ENCODE measurements around the gene SLC30A2.
"Not testable (repeated sequence)": the region's sequence is repeated elsewhere in the genome, so short reads cannot be mapped to it uniquely, and the experiment has no call there.

Gene SLC30A2, protein sequence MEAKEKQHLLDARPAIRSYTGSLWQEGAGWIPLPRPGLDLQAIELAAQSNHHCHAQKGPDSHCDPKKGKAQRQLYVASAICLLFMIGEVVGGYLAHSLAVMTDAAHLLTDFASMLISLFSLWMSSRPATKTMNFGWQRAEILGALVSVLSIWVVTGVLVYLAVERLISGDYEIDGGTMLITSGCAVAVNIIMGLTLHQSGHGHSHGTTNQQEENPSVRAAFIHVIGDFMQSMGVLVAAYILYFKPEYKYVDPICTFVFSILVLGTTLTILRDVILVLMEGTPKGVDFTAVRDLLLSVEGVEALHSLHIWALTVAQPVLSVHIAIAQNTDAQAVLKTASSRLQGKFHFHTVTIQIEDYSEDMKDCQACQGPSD
- total RNA-seq = 0 to 0.12 (median 0) reads per million in 18 experiments

DNA sequence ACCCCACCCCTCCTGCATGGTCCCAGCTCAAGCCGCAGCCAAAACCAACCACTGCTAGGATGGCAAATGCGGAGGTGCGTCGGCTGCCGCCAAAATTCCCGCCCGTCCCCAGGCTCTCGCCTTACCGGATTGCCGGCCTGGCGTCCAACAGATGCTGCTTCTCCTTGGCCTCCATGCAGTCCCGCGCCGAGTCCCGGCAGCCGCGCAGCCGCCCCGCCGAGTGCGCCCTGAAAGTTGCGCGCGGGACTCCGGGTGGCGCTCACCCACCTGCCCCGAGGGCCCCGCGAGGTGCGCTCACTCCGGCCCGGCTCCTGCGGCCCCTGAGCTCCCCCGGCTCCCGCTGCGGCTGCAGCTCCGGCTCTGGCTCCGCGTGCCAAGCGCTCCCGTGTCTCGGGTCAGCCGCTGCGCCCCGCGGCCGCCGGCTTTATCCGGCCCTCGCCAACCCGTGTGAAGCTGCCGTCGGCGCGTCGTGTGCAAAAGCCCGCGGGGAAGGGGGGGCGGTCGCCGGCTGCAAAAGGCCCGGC is at the start of gene SLC30A2:
Gene SLC30A2, minus strand, starts transcription at position 397 of the 524 bp plus-strand sequence. Its CDS starts 222 bp downstream, at position 175.
- DNase-seq = no peak

DNA sequence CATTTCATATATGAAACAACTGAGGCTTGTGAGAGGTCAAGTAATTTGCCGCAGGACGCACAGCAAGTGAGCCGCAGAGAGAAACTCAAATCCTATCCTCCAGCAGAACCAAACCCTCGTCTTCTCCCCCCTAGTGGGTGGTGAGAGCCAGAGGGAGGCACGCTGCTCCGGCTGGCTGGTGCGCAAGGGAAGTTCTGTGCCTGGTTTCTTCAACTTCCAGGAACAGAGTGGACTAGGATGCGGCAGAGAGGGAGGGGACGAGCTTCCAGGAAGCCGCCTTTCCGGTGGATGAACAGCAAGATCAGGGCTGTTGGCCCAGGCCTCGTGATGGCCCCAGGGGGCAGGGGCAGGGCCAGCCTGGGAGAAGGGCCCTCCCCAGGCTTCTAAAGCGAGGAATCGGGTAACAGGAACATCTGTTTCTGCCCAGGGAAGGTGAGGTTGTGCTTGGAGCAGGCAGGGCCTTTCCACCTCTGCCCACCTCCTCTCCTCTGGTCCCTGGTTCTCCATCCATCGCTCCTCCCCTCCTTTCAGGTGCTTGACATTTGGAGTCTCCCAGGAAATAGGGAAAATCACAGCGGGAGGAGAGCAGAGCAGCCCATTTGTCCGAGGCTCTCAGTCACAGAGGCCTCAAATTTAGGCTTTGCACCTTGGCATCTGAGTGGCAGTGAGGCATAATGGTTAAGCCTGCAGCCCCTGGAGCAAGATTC is 48.9 kb upstream of the SLC30A2 start:
- DNase-seq = no peak

DNA sequence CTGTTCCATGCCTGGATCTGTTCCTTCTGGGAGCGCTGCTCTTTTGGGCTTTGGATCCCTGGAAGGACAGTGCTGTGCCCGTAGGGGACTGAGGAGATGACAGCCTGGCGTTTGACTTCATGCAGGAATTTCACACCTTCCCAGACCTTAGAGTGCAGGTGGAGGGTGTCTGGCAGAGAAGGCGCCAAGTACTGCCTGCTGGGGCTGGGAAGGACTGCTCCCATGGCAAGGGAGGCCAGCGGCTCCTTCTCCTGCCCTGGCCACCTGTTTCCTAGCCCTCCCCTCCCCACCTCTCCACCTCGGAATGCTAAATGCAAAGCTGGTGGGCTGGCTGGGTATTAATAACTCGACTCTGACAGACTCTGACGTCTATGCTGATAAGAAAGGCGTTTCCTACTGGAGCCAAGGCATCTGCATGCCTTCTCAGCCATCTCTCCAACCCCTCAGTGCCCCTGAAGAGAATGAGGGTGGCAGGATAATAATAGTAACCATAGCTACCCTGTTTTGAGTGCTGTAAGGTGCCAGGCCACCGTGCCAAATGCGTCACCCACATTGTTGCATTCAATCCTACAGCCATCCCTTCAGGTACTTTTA is 48.3 kb upstream of the SLC30A2 start:
- no peak for DNase-seq

DNA sequence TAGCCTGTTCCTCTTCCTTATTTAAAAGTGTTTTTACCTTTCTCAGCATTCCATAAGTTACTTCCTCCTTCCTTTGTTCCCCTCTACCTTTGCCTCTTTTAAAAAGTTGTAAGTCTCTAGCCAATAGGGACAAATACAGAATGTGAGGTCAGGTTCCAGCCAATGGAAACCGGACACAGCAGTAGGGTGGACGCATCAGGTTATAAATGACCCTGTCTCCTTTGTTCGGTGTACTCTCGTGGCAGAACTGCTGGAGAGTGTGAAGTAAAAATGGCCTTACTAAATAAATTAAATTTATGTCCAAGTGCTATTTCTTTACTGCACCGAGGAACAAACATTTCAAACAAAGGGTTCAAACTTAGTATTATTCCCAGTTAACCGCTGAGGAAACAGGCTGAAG is 47.7 kb upstream of the SLC30A2 start:
- DNase-seq = not testable (repeated sequence)

DNA sequence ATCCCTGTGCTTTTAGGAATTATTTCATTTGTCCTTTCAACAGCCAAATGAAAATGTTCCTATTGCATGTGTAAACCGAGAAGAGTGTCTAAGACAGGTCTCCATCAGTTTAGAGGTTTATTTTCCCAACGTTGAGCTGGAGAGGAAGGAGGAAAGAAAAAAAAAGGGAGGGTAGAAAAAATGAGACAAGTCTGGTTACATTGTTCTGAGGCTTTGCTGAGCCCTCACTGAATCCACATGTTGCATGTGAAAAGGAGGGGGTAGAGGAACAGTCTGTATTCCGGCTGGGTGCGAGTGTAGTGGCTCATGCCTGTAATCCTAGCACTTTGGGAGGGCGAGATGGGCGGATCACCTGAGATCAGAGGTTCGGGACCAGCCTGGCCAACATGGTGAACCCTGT is 46.5 kb upstream of the SLC30A2 start:
- no peak for DNase-seq

DNA sequence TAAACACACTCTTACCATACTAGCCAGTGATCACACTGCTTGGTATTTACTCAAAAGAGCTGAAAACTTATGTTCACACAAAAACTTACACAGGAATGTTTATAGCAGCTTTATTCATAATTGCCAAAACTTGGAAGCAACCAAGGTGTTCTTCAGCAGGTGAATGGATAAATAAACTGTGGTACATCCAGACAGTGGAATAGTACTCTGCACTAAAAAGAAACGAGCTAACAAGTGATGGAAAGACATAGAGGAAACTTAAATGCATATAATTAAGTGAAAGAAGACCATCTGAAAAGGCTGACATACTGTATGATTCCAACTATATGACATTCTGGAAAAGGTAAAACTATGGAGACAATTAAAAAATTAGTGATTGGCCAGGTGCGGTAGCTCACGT is 45.0 kb upstream of the SLC30A2 start:
- no peak for DNase-seq

DNA sequence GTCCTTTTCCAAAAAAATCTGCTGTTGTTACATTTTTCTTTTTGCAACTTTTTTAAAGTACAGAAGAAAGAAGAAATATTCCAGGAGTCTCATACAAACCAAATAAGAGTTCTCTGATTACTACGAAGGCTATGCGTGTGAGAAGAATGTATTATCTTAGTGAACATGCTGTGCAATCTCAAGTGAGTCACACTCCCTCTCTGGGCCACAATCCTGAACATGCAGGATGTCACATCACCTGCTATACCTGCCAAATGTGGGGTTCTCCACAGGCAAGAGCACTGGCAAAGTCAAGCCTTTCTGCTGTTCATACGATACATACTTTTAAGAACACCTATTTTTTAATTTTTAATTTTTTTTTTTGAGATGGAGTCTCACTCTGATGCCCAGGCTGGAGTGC is 43.2 kb upstream of the SLC30A2 start:
- no peak for DNase-seq

DNA sequence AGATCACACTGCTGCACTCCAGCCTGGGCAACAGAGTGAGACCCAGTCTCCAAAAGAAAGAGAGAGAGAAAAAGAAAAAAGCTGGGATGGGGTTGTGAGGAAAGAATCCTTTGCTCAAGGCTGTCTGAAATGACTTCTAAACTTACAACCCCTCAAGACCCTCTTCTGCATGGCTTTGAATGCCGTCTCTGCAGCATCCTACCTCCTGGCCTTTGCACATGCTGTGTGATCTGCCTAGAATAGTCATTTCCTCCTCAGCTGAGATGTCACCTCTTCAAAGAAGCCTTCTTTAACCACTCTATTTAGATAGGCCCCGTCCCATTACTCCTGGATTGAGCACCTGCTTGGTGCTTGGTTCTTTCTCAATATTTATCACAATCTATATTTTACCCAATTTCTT is 38.9 kb upstream of the SLC30A2 start:
- DNase-seq = no peak

DNA sequence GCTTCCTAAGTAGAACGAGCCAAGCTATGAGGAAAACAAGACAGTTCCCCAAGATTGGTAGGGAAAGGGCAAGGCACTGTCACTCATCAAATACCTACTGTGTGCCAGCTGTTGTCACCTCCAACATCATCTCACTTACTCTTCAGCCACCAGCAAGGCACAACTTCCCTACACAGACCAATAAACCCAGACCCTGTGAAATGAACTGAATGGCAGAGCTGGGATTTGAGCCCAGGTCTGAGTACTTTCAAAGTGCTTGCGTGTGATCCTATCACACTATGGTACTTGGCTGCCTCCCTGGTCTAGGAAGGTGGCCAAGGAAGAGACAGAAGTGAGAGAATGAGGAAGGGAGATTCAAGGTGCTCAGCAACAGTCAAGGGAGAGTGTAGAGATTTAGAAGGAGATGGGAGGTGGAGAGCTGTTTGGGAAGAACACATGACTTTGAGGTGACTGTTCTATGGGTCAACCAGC is 38.2 kb upstream of the SLC30A2 start:
- no peak for DNase-seq

DNA sequence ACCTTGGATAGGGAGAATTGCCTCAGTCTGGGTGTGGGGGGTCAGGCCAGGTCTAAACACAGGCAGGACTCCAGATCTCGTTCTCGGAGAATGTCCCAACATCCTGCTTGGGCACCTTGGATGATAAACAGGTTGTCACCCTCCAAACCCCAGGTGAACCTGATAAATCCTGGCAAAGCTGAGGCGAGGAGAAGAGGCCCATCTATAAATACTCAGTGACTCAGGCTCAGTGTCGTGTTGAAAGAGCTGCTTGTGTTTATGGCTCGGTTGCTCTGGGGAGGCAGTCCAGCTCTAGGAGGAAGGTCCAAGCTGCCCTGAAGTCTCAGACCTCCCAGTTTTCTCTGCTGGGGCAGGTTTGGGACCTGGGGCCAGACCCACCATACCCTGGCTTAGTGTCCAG is 37.3 kb upstream of the SLC30A2 start:
- peak in 1 of 2 donors; percentile 20 for DNase-seq

DNA sequence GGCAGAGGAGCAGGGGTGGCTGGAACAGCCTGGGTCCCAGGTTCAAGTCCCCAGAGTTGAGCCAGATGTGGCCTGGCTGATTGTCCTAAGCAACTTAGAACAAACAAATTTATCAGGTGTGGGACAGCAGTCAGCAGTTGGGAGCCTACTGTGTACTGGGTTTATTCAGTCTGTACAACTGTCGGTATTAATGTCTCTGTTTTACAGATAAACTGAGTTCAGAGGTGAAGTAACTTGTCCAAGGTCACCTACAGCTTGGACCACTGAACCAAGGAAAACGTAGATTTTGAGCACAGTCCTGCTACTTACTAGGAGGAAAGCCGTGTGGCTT is 36.1 kb upstream of the SLC30A2 start:
- no peak for DNase-seq

DNA sequence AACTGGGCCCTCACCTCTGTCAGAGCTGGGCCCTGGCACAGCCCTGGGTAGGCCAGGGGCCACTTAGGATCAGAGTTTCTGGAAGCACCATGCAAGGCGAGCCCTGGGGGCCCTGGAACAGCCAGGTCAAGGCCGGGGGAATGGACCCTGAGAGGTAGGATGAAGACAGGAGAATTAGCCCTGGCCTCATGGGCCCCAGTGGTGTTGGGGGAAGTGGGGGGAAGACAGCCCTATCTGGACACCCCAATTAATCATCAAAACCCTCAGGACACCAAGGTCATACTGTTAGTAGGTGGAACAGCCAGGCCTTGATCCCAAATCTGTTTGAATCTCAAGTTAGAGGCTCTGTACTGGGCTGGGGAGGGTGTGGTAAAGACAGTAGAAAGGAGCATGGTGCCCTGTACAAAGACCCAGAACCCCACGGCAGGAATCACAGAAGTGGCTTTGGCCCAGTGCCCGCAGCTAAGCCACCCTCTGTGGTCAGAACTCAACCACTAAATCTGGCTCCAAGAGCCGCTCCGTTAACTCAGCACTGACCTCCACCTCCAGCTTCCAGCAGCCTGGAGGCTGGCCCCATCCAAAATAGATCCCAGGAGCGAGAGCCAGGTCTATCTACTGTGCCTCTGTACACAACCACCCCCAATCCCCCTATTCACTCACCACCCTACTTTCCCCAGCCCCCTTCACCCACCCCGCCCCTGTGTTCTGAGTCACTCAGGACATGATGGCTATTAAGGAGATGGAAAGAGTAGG is 35.5 kb upstream of the SLC30A2 start:
- DNase-seq = no peak

DNA sequence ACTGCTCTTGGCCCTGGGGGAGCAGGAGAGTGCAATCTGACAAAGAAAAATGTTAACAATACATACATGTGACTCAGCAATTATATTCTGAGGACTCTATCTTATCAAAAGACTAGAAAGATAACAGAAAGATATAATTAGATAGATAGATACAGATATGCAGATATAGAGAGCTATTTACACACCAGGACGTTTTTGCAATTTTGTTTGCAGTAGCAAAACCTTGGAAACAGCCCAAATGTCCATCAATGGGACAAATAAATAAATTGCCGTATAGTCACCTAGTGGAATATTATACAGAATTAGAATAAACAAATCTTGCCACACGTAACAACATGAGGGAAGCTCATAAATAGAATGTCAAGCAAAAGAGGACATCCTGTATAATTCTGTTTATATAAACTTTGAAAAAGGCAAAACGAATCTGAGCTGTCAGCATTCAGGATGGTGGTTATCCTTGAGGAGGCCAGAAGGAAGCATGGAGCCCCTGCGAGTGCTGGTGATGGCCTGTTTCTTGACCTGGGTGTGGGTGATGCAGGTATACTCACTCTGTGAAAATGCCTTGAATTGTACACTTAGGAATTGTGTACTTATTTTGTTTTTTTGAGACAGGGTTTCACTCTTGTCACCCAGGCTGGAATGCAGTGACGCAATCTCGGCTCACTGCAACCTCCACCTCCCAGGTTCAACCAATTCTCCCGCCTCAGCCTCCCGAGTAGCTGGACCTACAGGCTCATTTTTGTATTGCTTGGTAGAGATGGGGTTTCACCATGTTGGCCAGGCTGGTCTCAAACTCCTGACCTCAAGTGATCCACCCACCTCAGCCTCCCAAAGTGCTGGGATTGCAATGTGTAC is 34.3 kb upstream of the SLC30A2 start:
- no peak for DNase-seq

DNA sequence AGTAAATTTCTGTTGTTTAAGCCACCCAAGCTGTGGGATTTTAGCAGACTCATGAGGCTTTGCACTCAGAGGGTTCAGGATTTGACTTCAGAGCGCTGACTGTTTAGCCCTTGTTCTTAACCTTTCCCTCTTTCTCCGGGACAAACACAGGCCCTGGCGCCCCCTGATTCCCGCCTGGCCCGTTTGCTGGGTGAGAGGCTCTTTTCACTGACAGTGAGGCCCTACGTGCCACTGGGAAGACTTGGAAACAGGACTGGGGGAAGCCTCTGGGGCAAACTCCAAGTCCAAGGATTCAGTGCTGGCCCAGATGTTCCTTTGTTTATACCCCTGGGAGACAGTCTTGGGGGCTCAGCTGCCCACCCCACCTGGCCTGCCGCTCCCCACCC is 33.3 kb upstream of the SLC30A2 start:
- no peak for DNase-seq

DNA sequence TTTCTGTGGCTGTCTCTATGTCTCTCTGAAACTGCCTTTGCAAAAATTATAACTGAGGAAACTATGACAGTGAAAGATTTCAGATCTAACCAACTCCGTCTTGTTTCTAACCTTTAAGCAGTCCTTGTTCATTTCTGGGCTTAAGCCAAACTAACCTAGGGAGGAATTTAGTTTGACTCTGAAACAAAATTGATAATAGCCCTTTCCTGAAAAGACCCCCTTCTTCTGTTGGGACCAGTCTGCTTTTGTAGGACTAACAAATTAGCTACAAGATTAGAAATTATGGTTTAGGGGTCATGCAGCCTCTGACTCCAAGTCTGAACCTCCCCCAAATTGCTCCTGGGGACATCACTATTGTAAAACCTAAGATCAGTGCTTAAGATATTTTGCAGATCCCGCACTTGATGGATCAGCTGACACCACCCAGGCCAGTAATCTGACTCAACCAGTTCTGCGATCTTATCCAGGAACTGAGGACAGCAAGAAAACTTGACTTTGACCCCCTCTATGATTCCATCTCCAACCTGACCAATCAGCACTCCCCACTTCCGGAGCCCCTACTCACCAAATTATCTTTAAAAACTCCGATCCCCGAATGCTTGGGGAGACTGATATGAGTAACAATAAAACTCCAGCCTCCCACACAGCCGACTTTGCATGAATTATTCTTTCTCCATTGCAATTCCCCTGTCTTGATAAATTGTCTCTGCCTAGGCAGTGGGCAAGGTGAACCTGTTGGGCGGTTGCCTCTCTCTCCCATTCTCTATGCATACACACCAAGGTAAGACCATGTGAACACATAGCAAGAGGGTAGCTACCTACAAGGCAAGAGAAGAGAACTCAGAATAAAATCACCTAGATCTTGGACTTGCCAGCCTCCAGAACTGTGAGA is 32.6 kb upstream of the SLC30A2 start:
- no peak for DNase-seq

DNA sequence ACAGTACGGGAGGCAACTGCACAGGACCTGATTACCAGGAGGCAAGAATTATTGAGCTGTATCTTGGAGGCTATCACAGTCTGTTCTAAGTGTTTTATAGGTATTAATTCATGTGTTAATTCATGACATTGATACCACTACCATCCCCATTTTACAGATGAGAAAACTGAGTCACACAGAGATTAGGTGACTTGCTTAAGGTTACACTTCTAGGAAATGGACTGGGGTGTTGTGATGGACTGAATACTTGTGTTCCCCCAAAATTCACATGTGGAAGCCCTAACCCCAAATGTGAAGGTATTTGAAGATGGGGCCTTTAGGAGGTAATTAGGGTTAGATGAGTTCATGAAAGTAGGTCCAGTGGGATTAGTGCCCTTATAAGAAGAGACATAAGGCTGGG is 31.6 kb upstream of the SLC30A2 start:
- no peak for DNase-seq

DNA sequence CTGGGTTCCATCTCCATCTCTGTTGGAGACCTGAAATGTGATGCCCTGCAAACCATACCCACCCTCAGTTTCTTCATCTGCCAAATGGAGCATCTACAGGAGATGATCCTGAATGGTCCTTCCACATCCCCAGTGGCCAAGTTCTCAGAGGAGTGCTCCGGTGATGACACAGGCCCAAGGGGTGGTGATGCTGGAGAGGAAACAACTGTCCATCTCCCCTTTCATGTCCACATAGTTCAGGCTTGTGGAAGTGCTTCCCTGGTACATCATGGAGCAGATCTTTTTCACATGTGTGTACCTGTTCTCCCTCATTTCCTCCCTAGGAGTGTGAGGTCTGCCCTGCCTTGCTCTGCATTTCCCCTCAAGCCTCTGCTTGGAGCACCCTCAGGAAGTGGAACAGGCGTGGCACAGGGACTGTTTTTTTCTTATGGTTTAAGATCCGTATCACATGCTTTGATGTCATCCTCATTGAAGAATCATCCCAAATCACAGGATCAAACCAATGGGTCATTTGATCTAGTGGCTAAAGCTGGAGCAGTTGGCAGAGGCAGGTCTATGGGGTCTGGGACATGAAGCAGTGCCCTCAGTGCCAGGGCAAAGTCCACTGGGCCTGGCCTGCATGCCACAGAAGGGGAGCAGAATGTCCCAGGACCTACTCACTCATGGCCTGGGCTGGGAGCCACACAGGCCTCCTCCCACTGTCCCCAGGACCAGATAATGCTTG is 29.7 kb upstream of the SLC30A2 start:
- DNase-seq = peak; percentile 7 to 35

DNA sequence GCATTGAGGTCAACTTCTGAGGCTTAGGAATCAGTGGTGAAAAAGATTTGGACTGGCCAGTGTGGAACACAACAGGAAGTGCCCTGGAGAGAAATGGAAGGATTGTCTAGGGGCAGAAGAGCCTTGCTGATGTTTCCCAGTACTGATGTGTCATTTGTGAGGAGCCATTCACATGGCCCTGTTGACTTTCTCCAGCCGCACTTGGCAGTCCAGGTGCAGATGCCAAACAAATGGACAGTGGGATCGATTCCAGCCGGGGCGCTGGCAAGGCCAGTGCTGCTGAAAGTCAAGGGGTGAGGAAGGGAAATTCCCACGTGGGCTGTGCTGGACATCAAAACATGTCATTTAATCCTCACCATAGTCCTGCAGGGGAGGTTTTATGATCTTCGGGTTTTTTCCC is 26.4 kb upstream of the SLC30A2 start:
- DNase-seq = no peak

DNA sequence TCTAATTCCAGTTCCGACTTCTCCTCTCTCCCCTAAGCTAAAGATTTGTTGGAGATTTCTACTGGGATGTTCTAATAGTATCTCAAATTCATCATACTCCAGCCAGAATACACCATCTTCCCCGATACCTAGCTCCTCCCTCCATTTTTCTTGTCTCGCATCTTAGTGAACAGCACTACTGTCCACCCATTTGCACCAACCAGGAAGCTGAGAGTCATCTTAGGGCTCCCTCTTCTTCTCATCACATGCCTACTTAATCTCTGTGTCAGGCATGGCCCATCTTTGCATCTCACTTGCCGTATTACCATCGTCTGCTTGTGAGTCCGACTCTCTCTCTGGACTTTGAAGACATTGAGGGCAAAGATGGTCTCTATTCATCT is 25.0 kb upstream of the SLC30A2 start:
- no peak for DNase-seq
